Upper lobe of left lung (tissue), 4 donors: ENCODE results near the gene ZNF407.

ENCODE experiments used
- EP300 ChIP-seq, 4 donors: sonication (generic); formaldehyde crosslinking; IDR thresholded peaks; one replicate each; pipeline ENCODE4 v1.5.1; 2017; ENCODE audit warnings: antibody characterized with exemption in 4 of 4, control low read depth in 2 of 4
- TF ChIP-seq, protein P1 (sequence below), 6 experiments: fragments of 450-650 bp in 4 of 6; fragments of 200-600 bp in 2 of 6; sonication (generic) in 2 of 6; IDR thresholded peaks; one replicate each; pipeline ENCODE4 v1.5.1; 2016 to 2019; ENCODE audit warnings: antibody characterized with exemption in 6 of 6

DNA sequence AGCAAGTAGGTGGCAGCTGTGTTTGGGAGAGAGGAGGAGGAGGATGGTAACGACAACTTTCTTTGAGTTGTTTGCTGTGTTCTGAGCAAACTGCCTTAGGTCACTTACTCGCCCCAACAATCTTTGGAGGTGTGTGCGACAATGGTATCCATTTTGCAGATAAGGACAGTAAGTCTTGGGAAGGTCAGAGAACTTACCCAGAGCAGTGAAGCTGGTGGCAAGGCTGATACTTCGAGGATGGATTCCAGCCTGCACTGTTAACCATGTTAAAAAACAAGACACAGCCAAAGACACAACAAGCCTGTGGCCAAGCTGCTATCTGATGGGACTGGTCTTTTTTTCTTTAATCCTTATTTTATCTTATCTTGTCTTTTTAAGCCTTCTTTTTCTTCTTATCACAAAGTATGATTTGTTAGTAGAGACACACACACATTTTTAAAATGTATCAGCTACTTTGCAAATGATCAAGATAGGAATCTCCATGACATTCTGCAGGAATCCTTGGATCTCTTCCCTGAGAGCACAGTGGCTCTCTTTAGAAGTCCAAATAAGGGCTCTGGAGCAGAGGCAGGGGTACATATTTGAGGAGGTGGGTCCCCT is 35.4 kb upstream of the ZNF407 start:
- no peak for TF ChIP-seq EP300 (IDR thresholded peaks at IDR 0.05)
- TF ChIP-seq, protein P1, sequence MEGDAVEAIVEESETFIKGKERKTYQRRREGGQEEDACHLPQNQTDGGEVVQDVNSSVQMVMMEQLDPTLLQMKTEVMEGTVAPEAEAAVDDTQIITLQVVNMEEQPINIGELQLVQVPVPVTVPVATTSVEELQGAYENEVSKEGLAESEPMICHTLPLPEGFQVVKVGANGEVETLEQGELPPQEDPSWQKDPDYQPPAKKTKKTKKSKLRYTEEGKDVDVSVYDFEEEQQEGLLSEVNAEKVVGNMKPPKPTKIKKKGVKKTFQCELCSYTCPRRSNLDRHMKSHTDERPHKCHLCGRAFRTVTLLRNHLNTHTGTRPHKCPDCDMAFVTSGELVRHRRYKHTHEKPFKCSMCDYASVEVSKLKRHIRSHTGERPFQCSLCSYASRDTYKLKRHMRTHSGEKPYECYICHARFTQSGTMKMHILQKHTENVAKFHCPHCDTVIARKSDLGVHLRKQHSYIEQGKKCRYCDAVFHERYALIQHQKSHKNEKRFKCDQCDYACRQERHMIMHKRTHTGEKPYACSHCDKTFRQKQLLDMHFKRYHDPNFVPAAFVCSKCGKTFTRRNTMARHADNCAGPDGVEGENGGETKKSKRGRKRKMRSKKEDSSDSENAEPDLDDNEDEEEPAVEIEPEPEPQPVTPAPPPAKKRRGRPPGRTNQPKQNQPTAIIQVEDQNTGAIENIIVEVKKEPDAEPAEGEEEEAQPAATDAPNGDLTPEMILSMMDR (IDR thresholded peaks at IDR 0.05) = no peak
